Measurements from ENCODE around the gene CITED4.

The CITED4 gene

GRCh38 chr1:40886318-40887011, 24.3 kb upstream of the CITED4 start:
- no peak for DNase-seq (ENCODE audit: low read depth)

- no peak for DNase-seq (ENCODE audit: low read depth)
These were observed 22.1 kb upstream of the CITED4 start for GRCh38 chr1:40884055-40884795.

GRCh38 chr1:40880813-40881549, 18.8 kb upstream of the CITED4 start:
- no peak for DNase-seq (ENCODE audit: low read depth)

- DNase-seq (ENCODE audit: low read depth) = no peak
These were observed 17.5 kb upstream of the CITED4 start for GRCh38 chr1:40879482-40880175.

GRCh38 chr1:40878906-40879305, 16.7 kb upstream of the CITED4 start:
- no peak for DNase-seq (ENCODE audit: low read depth)

GRCh38 chr1:40877698-40878097, 15.5 kb upstream of the CITED4 start:
- DNase-seq (ENCODE audit: low read depth) = peak; percentile 81

GRCh38 chr1:40876891-40877290, 14.7 kb upstream of the CITED4 start:
- no peak for DNase-seq (ENCODE audit: low read depth)

- no peak for DNase-seq (ENCODE audit: low read depth)
These were observed 14.2 kb upstream of the CITED4 start for GRCh38 chr1:40876436-40876761.

GRCh38 chr1:40873863-40874472, 11.8 kb upstream of the CITED4 start:
- no peak for DNase-seq (ENCODE audit: low read depth)

- no peak for DNase-seq (ENCODE audit: low read depth)
These were observed 10.1 kb upstream of the CITED4 start for GRCh38 chr1:40872276-40872675.

- no peak for DNase-seq (ENCODE audit: low read depth)
These were observed 8.1 kb upstream of the CITED4 start for GRCh38 chr1:40870135-40870728.

GRCh38 chr1:40868051-40868723, 6.0 kb upstream of the CITED4 start:
- no peak for DNase-seq (ENCODE audit: low read depth)

- no peak for DNase-seq (ENCODE audit: low read depth)
These were observed 749 bp downstream of the CITED4 start for GRCh38 chr1:40861224-40862003.

- no peak for DNase-seq (ENCODE audit: low read depth)
These were observed 1.4 kb downstream of the CITED4 start for GRCh38 chr1:40860706-40861223.

- DNase-seq (ENCODE audit: low read depth) = no peak
These were observed 3.2 kb downstream of the CITED4 start for GRCh38 chr1:40858856-40859416.

- no peak for DNase-seq (ENCODE audit: low read depth)
These were observed 4.4 kb downstream of the CITED4 start for GRCh38 chr1:40857737-40858136.

- no peak for DNase-seq (ENCODE audit: low read depth)
These were observed 5.4 kb downstream of the CITED4 start for GRCh38 chr1:40856656-40857302.

- no peak for DNase-seq (ENCODE audit: low read depth)
These were observed 6.0 kb downstream of the CITED4 start for GRCh38 chr1:40856116-40856515.

- DNase-seq (ENCODE audit: low read depth) = no peak
These were observed 6.7 kb downstream of the CITED4 start for GRCh38 chr1:40855513-40855912.
